Mucosa of descending colon (tissue), 3 donors: ENCODE data around the gene IL27RA. TPM values are rescaled to one million over a fixed set of nuclear protein-coding genes. Genes with fewer than 3 reads are reported as not detected.

Experiments
- ATAC-seq: fragments of 200-7000 bp; cut with Tn5 transposase; one replicate; pipeline ENCODE4 v1.9.1; 2020; ENCODE audit warnings: mild to moderate bottlenecking, moderate library complexity
- DNase-seq, 3 donors: peaks; one replicate each; pipeline ENCODE4 v3.0.0-alpha.2; 2020
- H3K36me3 ChIP-seq: fragments of 200-600 bp; one replicate; pipeline ENCODE4 v1.8.0; 2021; ENCODE audit warnings: low read depth, mild to moderate bottlenecking
- H3K4me1 ChIP-seq: fragments of 200-600 bp; one replicate; pipeline ENCODE4 v1.8.0; 2021; ENCODE audit warnings: low read depth, mild to moderate bottlenecking
- H3K4me3 ChIP-seq: fragments of 200-600 bp; one replicate; pipeline ENCODE4 v1.8.0; 2021; ENCODE audit warnings: mild to moderate bottlenecking
- H3K9me3 ChIP-seq: fragments of 200-600 bp; one replicate; pipeline ENCODE4 v1.8.0; 2021; ENCODE audit warnings: mild to moderate bottlenecking
- intact Hi-C, 2 donors: fragments of 100-400 bp; cut with DNase I in 1 of 2; cut with micrococcal nuclease in 1 of 2; formaldehyde crosslinking; loops; one replicate each; pipeline versions ENCODE4 v1.11.0 to v1.11.1; 2022; cut with DNase I, micrococcal nuclease
- total RNA-seq, 3 donors: library from RNA; stranded (reverse); fragmentation: NEBNext Ultra II Directional in 2 of 3; extraction: Animal tissue kit (Norgen Biotek cat#: 25700) in 2 of 3; gene quantifications; one replicate each; pipeline versions ENCODE4 v1.2.1 to v1.2.4, GENCODE V29; 2021 to 2023
- TF ChIP-seq, protein P1 (sequence below): fragments of 200-600 bp; IDR thresholded peaks from one replicate; pipeline ENCODE4 v1.8.0; 2022; ENCODE audit warnings: antibody characterized with exemption, mild to moderate bottlenecking
- donor health status: DM: no; HTN: no; CAD: no; lungs with moderate emphysema.
- donor health status: DM: no; HTN: no; CAD: no.
- donor health status: DM: no; HTN: yes; CAD: no.

The IL27RA gene
- total RNA-seq, 3 donors from 2014 or later, result 2.0 to 3.1 (median 2.6) TPM

GRCh38 chr19:14080887-14081796 is 49.6 kb downstream of the IL27RA start:
- peak; percentile 99 for DNase-seq
- H3K4me3 ChIP-seq, result peak overlapping the region; percentile 63
- H3K9me3 ChIP-seq, result no peaks in the 10 kb centered on the region
- intact Hi-C loops, result no loop called here
- TF ChIP-seq, protein P1, sequence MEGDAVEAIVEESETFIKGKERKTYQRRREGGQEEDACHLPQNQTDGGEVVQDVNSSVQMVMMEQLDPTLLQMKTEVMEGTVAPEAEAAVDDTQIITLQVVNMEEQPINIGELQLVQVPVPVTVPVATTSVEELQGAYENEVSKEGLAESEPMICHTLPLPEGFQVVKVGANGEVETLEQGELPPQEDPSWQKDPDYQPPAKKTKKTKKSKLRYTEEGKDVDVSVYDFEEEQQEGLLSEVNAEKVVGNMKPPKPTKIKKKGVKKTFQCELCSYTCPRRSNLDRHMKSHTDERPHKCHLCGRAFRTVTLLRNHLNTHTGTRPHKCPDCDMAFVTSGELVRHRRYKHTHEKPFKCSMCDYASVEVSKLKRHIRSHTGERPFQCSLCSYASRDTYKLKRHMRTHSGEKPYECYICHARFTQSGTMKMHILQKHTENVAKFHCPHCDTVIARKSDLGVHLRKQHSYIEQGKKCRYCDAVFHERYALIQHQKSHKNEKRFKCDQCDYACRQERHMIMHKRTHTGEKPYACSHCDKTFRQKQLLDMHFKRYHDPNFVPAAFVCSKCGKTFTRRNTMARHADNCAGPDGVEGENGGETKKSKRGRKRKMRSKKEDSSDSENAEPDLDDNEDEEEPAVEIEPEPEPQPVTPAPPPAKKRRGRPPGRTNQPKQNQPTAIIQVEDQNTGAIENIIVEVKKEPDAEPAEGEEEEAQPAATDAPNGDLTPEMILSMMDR, result no peak
- ATAC-seq, result peak; percentile 91
- peaks cover 4% of the 10 kb centered on the region for H3K36me3 ChIP-seq
- peaks cover 22% of the 10 kb centered on the region for H3K4me1 ChIP-seq

DNA sequence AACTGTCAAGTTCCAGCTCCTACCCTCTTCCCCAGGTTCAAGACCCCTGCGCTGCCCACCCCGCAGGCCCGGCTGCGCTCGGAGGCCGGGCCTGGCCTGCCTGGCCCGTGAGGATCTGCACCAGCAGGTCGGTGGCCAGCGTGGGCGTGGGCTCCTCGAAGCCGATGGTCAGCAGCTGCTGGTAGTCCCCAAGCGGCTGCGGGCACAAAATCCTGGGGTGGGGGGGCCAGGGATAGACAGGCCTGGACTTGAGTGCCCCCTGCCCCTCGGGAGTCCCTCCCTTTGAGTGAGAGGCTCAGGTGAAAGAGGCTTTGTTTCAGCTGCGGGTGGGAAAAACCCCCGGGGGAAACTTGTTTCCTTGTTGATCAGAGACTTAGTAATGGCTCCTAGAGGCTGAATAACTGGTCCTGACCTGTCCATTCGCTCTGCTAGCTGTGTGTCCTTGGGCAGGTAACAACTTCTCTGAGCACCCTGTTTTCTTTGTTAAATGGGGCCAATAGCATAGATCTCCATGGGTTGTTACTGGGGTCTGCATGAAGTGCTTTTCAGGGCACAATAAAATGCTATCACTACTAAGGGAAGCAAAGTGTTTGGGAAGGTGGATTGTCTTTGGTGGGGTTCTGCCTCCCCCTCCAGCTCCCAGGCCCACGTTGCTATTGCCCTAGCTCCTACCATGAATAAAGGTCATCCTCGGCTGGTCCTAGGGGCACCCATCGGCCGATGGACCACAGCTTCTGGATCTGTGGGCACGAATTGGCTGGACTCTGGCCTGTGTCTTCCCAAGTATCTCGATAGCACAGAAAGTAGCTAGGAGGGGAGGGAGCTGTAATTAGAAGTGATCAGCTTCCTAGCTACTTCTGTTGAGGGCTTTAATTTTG is 50.5 kb downstream of the IL27RA start:
- ATAC-seq (peak; percentile 34), DNase-seq (peak; percentile 31 to 84 (median 63))
- H3K4me1 ChIP-seq, result peaks cover 20% of the 10 kb centered on the region
- peaks cover 4% of the 10 kb centered on the region for H3K36me3 ChIP-seq
- TF ChIP-seq, protein P1, result no peak
- no peaks in the 10 kb centered on the region for H3K9me3 ChIP-seq
- intact Hi-C loops, result no loop called here
- H3K4me3 ChIP-seq, result peak overlapping the region; percentile 63

GRCh38 chr19:14082675-14082960 is 51.1 kb downstream of the IL27RA start:
- Histone ChIP-seq H3K36me3 (peaks cover 4% of the 10 kb centered on the region), H3K4me3 (no peak overlapping the region), H3K9me3 (no peaks in the 10 kb centered on the region), H3K4me1 (peaks cover 20% of the 10 kb centered on the region)
- ATAC-seq (no peak), DNase-seq (peak in 1 of 3 donors; percentile 35)
- intact Hi-C loops, result no loop called here
- TF ChIP-seq, protein P1, result no peak

- Histone ChIP-seq H3K9me3 (no peaks in the 10 kb centered on the region), H3K4me3 (no peak within 1 kb of the TSS), H3K4me1 (peaks cover 17% of the 10 kb centered on the region), H3K36me3 (peaks cover 4% of the 10 kb centered on the region)
- ATAC-seq, result no peak
- TF ChIP-seq, protein P1, result no peak
- intact Hi-C loops, result no loop called here
- peak in 1 of 3 donors; percentile 49 for DNase-seq
Observed at GRCh38 chr19:14085309-14085995, 53.9 kb downstream of the IL27RA start, which contains the start of gene C19orf67. TSS of gene C19orf67 (minus strand) at chr19:14085783. CDS start at chr19:14085627, 156 bp downstream.

DNA sequence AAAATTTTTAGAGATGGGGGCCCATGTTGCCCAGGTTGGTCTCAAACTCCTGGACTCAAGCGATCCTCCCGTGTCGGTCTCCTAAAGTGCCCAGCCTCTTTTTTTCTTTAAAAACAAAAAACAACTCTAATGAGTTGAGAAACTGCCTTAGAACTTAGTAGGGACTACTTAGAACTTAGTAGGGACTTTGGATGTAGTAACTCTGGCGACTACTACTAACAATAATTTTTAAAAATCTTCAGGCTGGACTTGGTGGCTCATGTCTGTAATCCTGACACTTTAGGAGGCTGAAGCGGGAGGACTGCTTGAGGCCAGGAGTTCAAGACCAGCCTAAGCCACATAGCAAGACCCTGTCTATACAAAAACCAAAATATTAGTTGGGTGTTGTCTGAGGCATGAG is 54.5 kb downstream of the IL27RA start:
- intact Hi-C loops, result no loop called here
- TF ChIP-seq, protein P1, result no peak
- DNase-seq, result no peak
- H3K36me3 ChIP-seq, result peaks cover 4% of the 10 kb centered on the region
- ATAC-seq, result no peak
- no peak overlapping the region for H3K4me3 ChIP-seq
- no peaks in the 10 kb centered on the region for H3K9me3 ChIP-seq
- H3K4me1 ChIP-seq, result peaks cover 14% of the 10 kb centered on the region
